GM21737 (cell line): ENCODE results near the gene MEDAG.

ENCODE experiments used
- ATAC-seq: cut with Tn5 transposase; IDR thresholded peaks from one replicate; pipeline ENCODE4 v1.9.1; 2021; ENCODE audit warnings: mild to moderate bottlenecking, moderate library complexity; ENCODE audit not compliant: unreplicated experiment

Gene MEDAG

GRCh38 chr13:30905932-30906383, at the start of gene MEDAG:
Gene MEDAG, plus strand, starts transcription at chr13:30906271. Its CDS starts 245 bp downstream, at chr13:30906516.
- no peak for ATAC-seq

DNA sequence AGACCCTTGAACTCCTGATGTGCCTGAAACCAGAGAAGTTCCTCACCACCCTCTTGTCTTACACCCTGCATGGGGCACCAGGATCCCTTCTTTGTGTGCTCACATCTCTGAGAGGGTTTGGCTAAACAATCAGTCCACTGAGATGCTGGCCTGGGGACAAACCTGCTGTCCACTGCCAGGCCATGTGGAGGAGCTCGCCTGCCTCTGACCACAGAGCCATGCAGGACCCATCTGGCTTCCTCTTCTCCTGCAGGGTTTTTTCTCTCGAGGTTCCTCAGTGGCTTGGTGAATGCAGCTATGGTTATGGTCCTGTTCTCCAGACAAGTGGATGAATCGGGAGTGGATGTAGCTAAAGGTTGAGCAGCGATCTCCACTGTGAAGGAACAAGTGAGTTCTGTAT, 49.1 kb upstream of the MEDAG start:
- no peak for ATAC-seq

- ATAC-seq, result no peak
Measured at GRCh38 chr13:30857636-30858035, 48.4 kb upstream of the MEDAG start.

DNA sequence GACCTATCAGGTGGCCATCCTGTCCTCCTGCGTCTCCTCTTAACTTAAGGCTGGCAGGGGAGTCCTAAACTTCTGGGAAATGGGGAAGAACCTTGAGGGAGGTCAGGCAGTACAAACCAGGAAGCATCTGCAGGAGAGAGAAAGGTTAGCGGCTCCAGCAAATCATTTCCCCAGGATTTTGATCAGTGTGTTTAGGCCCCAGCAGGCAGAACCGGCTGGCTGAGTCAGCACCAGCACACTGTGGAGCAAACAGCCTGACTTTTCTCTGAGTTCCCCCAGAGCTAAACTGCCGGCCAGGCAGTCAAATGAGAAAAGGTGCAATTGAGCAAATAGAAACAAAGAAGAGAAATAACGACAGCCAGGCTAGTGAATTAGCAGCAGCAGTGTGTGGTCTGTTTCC, 46.7 kb upstream of the MEDAG start:
- ATAC-seq, result no peak

- no peak for ATAC-seq
Measured at GRCh38 chr13:30861163-30861562, 44.9 kb upstream of the MEDAG start.

DNA sequence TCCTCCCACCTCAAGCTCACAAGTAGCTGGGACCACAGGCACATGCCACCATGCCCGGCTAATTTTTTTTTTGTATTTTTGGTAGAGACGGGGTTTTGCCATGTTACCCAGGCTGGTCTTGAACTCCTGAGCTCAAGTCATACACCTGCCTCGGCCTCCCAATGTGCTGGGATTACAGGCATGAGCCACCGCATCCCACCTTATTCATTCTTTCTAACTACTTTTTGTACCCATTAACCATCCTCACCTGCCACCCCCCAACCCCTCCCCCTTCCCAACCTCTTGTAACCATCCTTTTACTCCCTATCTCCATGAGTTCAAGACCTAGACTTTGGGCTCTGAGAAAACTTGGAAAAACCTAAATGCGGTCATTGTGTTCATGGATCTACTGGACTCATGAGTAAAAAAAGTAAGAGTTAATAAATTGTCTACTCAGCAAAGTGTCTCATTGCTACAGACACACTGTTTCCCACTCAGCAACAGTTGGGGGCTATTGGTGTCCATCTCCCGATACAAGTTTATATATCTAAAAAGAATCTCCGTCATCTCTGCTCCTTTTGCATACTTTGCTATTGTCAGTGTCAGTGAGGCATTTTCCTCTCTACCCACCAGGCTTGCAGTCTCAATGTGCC, 44.1 kb upstream of the MEDAG start:
- no peak for ATAC-seq

DNA sequence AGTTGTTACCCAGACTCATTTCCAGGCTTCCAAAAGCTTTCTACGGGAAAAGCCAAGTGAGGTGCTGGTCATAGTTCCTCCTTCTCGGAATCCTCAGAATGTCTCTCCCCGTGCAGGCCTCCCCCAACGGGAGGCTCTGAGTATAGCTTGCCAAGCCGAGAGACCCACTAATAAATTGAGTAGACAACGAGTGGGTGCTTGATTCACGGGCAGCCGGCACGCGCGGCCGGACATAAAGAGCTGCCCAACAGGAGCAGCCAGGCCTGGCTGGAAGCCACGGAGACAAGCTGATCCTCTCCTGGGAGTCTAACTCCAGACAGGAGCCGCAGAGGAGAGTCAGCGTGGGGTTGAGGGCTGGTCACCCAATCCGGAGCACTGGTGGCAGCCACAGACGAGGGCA, 43.4 kb upstream of the MEDAG start:
- no peak for ATAC-seq

- no peak for ATAC-seq
Measured at GRCh38 chr13:30863231-30863630, 42.8 kb upstream of the MEDAG start.

GRCh38 chr13:30863796-30864195, 42.3 kb upstream of the MEDAG start:
- no peak for ATAC-seq

GRCh38 chr13:30864433-30865122, 41.5 kb upstream of the MEDAG start:
- no peak for ATAC-seq

GRCh38 chr13:30865123-30866049, 40.7 kb upstream of the MEDAG start:
- ATAC-seq, result peak; percentile 72

GRCh38 chr13:30866677-30867076, 39.4 kb upstream of the MEDAG start:
- no peak for ATAC-seq

- no peak for ATAC-seq
Measured at GRCh38 chr13:30867089-30867669, 38.9 kb upstream of the MEDAG start.

DNA sequence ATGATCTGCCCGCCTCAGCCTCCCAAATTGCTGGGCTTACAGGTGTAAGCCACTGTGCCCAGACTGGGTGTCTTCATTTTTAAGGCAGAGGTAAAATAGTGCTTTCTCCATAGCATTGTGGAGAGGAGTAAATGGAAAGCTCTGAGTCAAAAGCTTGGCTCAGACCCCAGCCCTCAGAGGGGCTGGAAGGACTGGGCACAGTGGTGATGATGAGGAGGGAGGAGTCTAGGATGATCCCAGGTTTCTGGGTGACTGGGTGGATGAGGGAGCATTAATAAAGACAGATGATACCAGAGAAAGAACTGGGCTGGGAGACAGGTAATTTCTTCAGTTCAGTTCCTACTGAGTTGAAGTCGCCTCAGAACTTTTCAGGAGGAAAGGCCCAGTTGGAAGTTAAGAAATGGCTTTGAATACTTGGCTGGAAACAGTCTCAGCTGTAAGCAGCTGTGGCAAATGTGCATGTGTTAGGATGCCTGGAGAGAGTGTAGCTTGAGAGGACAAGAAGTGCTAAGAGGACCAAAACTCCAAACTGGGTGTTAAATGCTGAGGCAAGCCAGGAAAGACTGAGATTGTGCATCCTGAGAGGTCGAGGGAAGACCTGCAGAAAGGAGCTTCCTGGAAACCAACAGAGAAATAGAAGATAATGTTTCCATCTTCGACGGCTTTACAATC, 37.1 kb upstream of the MEDAG start:
- no peak for ATAC-seq

DNA sequence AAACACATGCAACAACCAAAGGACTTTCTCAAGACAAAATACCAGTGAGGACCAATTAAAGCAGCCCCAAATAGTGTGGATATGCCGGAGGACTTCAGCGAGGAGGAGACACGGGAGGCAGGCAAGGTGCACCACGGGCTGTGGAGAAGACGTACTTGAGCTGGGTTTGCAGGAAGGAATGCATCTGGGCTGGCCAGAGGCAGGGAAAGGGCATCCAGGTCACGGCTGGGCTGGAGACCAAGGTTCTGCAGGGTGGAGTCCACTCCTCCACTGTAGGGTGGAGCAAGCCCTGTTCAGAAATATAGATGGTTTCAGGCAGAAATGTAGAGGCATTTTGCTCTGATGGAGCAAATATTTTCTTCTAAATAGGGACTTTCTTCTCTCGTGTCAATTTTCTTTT, 36.6 kb upstream of the MEDAG start:
- ATAC-seq, result no peak

GRCh38 chr13:30870049-30870884, 35.8 kb upstream of the MEDAG start:
- no peak for ATAC-seq

- no peak for ATAC-seq
Measured at GRCh38 chr13:30870916-30871587, 35.0 kb upstream of the MEDAG start.

DNA sequence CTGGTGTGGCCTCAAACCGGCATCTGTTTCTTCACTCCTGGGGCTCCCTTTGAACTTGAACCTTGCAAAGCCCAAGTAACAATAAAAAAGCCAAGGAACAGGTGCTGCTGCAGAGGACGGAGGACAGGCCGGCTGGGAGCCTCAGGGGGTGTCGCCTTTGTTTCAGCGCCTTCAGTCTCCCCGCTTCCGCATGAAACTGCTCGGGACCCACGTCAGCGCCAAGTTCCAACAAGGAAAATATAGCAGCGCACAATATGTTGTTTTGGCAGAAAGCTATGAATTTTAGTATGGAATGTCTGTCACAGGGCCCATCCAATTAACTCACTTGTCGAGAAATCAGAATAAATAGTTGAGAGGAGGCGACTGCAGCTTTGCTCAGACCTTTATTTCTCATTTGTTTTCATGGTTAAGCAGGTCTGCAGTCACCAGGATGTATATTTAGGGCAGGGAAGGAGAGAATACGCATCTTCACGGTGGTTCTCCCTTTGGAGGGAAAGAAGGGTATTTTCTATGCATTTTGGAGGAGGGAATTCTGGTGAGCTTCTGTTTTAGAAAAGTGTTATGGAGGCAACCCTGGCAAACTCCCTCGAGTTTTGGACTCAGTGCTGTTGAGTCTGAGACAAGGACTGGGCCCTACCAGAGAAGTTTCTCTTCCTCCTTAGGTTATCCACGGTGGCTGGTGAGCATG, 34.3 kb upstream of the MEDAG start:
- ATAC-seq, result no peak

DNA sequence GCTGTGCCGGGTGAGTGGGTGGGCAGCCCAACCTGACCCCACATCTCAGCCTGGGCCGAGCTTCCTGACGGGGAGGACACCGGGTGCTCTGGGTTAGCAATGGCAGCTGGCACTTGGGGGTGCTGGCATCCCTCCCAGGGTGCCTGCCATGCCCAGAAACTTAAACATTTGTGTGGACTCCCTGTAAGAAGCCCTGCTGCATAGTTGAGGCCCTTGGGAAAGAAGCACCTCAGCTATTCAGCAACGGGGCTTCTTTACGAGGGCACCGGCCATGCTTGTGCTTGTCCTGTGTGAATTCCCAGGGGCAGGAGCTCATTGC, 33.8 kb upstream of the MEDAG start:
- ATAC-seq, result no peak
